Tongue (tissue), 2 donors: ENCODE measurements around the gene DHRS7. TPM values are rescaled to one million over a fixed set of nuclear protein-coding genes. Genes with fewer than 3 reads are reported as not detected.
A peak's percentile ranks its signal among the peaks of the same experiment; 100 is the strongest.
"Not testable (repeated sequence)": the region's sequence is repeated elsewhere in the genome, so short reads cannot be mapped to it uniquely, and the experiment has no call there.

Experiments
- DNase-seq: peaks from one replicate; pipeline ENCODE4 v3.0.0-alpha.2; 2015
- total RNA-seq: library from RNA; depleted of rRNA; stranded (reverse); fragments of >200 nt; gene quantifications from one replicate; pipeline ENCODE4 v1.2.3, GENCODE V29; 2014

DHRS7 gene
- total RNA-seq, 1 donor from 2014 or later: 82.8 TPM

DNA sequence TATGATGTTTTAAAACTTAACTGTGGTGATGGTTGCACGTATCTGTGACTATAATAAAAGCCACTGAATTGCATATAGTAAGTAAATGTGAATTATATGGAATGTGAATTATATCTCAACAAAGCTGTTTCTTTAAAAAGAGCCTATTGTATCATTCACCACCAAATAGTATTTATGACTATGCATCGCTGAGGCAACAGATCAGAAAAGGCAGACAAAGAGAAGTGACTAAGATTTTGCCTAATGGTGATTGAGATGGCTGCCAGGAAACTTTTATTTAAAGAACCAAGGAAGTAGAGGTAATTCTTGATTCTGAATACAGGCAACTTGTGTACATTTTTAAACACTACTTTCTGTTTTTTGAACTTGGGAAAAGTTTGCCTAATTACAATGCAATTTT lies 31.7 kb downstream of the DHRS7 start:
- DNase-seq: no peak

GRCh38 chr14:60125918-60126317 lies 39.3 kb downstream of the DHRS7 start:
- no peak for DNase-seq

DNA sequence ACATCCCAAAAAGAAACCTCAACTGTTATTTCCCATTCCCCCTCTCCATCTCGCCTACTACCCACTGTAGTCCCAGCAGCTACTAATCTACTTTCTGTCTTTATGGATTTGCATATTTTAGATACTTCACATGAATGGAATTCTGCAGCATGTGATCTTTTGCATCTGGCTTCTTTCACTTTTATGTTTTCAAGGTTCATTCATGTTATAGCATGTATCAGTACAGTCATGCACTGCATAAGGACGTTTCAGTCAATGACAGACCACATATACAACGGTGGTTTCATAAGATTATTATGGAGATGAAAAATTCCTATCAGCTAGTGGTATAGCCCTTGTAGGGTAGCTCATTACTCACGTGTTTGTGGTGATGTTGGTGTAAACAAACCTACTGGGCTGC lies 49.0 kb downstream of the DHRS7 start:
- DNase-seq: no peak

DNA sequence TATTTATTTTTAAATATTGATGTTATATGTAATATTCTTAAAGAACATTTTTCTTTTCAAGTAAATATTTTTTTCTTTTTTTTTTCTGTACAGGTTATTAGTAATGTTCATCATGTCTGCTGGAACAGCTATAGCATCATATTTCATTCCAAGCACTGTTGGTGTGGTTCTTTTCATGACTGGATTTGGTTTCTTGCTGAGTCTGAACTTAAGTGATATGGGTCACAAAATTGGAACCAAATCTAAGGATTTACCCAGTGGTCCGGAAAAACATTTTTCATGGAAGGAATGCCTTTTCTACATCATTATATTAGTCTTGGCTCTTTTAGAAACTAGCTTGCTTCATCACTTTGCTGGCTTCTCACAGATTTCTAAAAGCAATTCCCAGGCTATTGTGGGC lies 50.3 kb downstream of the DHRS7 start:
- DNase-seq: no peak

GRCh38 chr14:60111732-60112131 lies 53.5 kb downstream of the DHRS7 start:
- no peak for DNase-seq

- no peak for DNase-seq
These were observed 57.7 kb downstream of the DHRS7 start for GRCh38 chr14:60107477-60107876.

DNA sequence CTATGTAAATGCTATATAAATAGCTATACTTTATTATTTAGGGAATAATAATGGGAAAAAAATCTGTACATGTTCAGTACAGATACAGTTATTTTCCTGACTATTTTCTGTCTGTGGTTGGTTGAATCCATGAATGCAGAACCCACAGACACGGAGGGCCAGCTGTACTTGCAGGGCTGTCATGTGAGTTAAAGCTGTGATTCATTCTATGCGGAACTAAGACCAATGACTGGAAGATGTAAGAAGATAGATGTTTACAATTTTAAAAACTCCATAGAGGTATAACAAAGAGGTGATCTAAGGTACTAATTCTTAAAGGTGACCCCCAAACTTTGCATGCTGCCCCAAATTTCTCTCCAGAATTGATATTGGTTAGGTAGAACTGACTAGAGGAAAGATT lies 58.9 kb downstream of the DHRS7 start:
- peak; percentile 18 for DNase-seq

DNA sequence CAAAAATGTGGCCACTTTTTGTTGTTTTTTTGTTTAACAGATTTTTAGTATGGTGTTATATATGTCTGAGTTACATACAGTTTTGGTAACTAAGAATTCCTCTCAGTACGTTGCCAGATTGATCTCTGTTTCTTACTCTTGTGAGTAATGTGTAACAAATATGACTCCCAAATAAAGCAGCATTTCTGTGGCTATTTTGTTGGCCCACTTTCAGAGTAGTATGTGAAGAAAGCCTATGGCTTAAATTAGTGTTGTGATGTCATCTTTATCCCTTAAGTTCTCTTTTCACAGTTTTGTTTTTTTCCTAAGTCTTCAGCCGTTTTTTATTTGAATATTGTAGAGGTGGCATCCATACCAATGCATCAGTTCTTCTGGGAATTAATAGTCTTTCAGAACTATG lies 62.8 kb downstream of the DHRS7 start:
- DNase-seq: peak; percentile 22

DNA sequence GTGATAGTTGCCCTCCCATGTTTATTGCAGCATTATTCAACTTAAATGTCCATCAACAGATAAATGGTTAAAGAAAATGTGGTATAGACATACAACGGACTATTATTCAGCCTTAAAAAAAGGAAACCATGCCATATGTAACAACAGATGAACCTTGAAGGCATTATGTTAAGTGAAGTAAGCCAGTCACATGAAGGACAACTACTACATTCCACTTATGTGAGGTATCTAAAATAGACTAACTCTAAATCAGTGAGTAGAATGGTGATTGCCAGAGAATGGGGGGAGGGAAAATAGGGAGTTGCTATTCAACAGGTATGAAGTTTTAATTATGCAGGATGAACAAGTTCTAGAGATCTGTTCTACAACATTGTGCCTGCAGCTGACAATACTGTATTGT lies 63.4 kb downstream of the DHRS7 start:
- DNase-seq: no peak

- not testable (repeated sequence) for DNase-seq
These were observed 65.3 kb downstream of the DHRS7 start for GRCh38 chr14:60099855-60100254.

DNA sequence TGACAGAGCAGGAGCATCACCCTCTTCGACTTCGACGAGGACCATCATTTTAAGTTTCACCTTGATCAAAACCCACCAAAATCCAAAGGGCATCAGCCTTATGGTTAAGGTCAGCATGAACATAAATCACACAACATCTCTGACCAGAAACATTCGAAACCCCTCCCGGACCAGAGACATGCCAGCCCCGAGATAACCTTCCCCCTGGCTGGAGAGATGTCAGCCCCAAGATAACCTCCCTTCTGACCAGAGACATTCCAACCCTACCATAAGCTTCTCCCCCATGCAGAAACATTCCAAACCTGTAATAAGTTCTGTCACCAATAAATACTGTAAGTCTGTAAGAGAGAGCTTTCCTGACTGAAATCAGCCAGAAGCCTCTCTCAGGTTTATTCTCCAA lies 67.2 kb downstream of the DHRS7 start:
- DNase-seq: no peak

GRCh38 chr14:60095781-60096450 lies 69.3 kb downstream of the DHRS7 start:
- DNase-seq: no peak

GRCh38 chr14:60095231-60095630 lies 70.0 kb downstream of the DHRS7 start:
- no peak for DNase-seq

GRCh38 chr14:60094306-60094897 lies 70.8 kb downstream of the DHRS7 start:
- no peak for DNase-seq

Other genes with a start within 250 kb of the DHRS7 start
- under 0.01 TPM for gene LRRC9, start 245.3 kb downstream of the DHRS7 start, total RNA-seq
- gene PCNX4, start 73.5 kb downstream of the DHRS7 start, total RNA-seq: 81.1 TPM
- 65.3 TPM for gene PPM1A, start 83.8 kb upstream of the DHRS7 start, total RNA-seq